GM12892 (cell line): ENCODE data around the gene PHLDB3.

Source experiments
- POLR2A ChIP-seq: IDR thresholded peaks from 2 replicates; pipeline ENCODE4 v1.6.1; 2011; ENCODE audit warnings: low read depth, low read length, control low read depth
- POLR2AphosphoS5 ChIP-seq: IDR thresholded peaks from 2 replicates; pipeline ENCODE4 v1.6.1; 2011; ENCODE audit warnings: low read depth, low read length, control low read depth

DNA sequence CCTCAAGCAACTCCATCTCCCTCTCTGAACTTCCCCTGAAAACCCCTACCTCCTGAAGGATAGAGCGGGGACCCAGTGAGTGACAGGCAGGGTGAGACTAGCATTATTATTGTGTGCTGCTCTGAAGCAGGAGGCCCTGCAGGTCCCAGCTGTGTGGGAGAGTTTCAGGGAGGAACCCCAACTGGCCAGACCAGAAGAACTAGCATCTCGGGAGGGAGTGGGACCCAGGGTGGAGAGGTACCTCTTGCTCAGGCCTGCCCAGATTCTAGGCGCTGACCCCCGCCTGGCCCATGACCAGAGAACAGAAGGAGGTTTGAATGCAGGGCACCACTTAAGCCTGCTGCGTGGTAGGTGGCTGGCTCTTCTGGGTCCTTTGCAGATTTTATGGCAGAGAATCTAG, 33.5 kb downstream of the PHLDB3 start:
- TF ChIP-seq POLR2AphosphoS5 (no peak), POLR2A (no peak)
